ENCODE results near the gene RNF215.

RNF215 gene

DNA sequence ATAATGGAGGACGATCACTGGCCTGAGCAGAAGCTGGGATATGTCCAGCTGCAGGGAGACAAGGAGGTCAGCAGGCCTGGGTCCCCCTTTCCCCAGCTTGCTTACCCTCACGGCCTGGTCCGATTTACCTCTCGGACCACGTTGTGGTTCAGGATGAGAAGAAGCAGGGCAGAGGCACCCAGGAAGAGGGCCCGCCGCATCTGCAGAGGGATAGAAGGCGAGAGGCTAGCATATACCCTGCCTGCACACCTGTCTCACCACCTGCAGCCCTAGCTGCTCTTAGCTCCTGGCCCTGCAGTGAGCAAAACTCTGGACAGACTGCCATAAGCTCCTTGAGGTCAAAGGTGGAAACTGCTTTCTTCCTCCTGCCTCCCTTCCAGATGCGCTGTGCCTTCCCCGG is 1.3 kb downstream of the RNF215 start:
- H3K9me3 ChIP-seq (ENCODE audit: insufficient read depth, low read depth, low read length): peaks cover 6% of the 10 kb centered on the region
- H3K79me2 ChIP-seq (ENCODE audit: control insufficient read depth, insufficient read depth, low read length, poor library complexity): no peaks in the 10 kb centered on the region
- no CpG with 5 or more reads among the region's 10 CpGs for WGBS (ENCODE audit: extremely low coverage, insufficient coverage, insufficient read length)

DNA sequence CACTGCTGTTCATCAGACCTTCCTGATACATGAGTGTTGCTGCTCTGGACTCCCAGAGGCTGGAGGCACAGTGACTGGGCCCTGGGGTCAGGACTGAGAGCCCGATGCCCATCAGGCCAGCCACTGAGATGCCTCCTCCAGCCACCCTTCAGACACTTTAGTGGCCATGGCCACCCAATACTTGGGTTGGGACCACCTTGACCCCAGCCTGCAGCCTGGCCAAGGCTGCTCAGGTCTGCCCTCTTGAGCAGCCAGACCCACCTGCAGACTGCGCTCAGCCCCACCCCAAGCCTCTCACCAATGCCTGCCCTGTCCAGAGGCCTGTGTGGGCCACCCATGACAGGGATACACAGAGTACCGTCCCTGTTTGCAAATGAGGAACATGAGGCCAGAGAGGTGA is 4.2 kb downstream of the RNF215 start:
- Histone ChIP-seq H4K91ac (ENCODE audit: low read depth, low read length) (no peak overlapping the region), H4K12ac (ENCODE audit: low read depth, low read length) (no peak overlapping the region), H4K8ac (ENCODE audit: low read depth, low read length) (no peak overlapping the region), H3K18ac (ENCODE audit: low read length) (no peak overlapping the region), H3K79me1 (ENCODE audit: low read length) (peaks cover 6% of the 10 kb centered on the region), H3K4me2 (ENCODE audit: low read length) (no peak overlapping the region), H2AFZ (ENCODE audit: insufficient read depth, low read length, poor library complexity) (no peak overlapping the region), H3K14ac (ENCODE audit: low read length) (no peak overlapping the region), H3K23ac (ENCODE audit: low read length) (no peak overlapping the region), H3K9me3 (ENCODE audit: insufficient read depth, low read depth, low read length) (peaks cover 3% of the 10 kb centered on the region), H3K27ac (ENCODE audit: low read depth, low read length) (no peak overlapping the region), H3K4me3 (ENCODE audit: low read depth, low read length) (no peak overlapping the region), H2BK12ac (ENCODE audit: low read length) (no peak overlapping the region), H3K4me1 (ENCODE audit: control insufficient read depth in 1 of 2, insufficient read depth in 2 of 2, low read length in 2 of 2) (peaks cover 5 to 9% of the 10 kb centered on the region in 2 experiments), H3K36me3 (ENCODE audit: control insufficient read depth in 1 of 2, insufficient read depth in 2 of 2, low read length in 2 of 2) (peaks cover 46 to 48% of the 10 kb centered on the region in 2 experiments), H2BK120ac (ENCODE audit: insufficient read depth, low read length, poor library complexity) (no peak overlapping the region), H3K27me3 (ENCODE audit: insufficient read depth, low read length) (no peaks in the 10 kb centered on the region), H3K79me2 (ENCODE audit: control insufficient read depth, insufficient read depth, low read length, poor library complexity) (no peaks in the 10 kb centered on the region), H2AK5ac (ENCODE audit: low read length) (no peak overlapping the region), H2BK5ac (ENCODE audit: low read depth, low read length, poor library complexity) (no peak overlapping the region), H3K4ac (ENCODE audit: low read depth, low read length) (no peak overlapping the region), H3K9ac (ENCODE audit: low read length) (no peak overlapping the region)
- WGBS (ENCODE audit: extremely low coverage, insufficient coverage, insufficient read length): no CpG with 5 or more reads among the region's 3 CpGs
- DNase-seq: no peak

More for the DNA sequence above, 1.3 kb downstream of the RNF215 start:
- Histone ChIP-seq H4K8ac (ENCODE audit: low read depth, low read length) (no peak overlapping the region), H2AK5ac (ENCODE audit: low read length) (no peak overlapping the region), H4K12ac (ENCODE audit: low read depth, low read length) (no peak overlapping the region), H3K27me3 (ENCODE audit: insufficient read depth, low read length) (no peaks in the 10 kb centered on the region), H3K18ac (ENCODE audit: low read length) (no peak overlapping the region), H4K91ac (ENCODE audit: low read depth, low read length) (no peak overlapping the region), H3K79me1 (ENCODE audit: low read length) (peaks cover 6% of the 10 kb centered on the region), H3K36me3 (ENCODE audit: control insufficient read depth in 1 of 2, insufficient read depth in 2 of 2, low read length in 2 of 2) (peaks cover 26% of the 10 kb centered on the region in 2 experiments), H3K4ac (ENCODE audit: low read depth, low read length) (no peak overlapping the region), H3K4me2 (ENCODE audit: low read length) (no peak overlapping the region), H3K14ac (ENCODE audit: low read length) (no peak overlapping the region), H2BK12ac (ENCODE audit: low read length) (no peak overlapping the region), H3K9ac (ENCODE audit: low read length) (no peak overlapping the region), H3K4me3 (ENCODE audit: low read depth, low read length) (no peak overlapping the region), H3K4me1 (ENCODE audit: control insufficient read depth in 1 of 2, insufficient read depth in 2 of 2, low read length in 2 of 2) (peaks cover 5 to 9% of the 10 kb centered on the region in 2 experiments), H3K23ac (ENCODE audit: low read length) (no peak overlapping the region), H2BK120ac (ENCODE audit: insufficient read depth, low read length, poor library complexity) (no peak overlapping the region), H3K27ac (ENCODE audit: low read depth, low read length) (no peak overlapping the region), H2AFZ (ENCODE audit: insufficient read depth, low read length, poor library complexity) (no peak overlapping the region), H2BK5ac (ENCODE audit: low read depth, low read length, poor library complexity) (no peak overlapping the region)
- DNase-seq: no peak

DNA sequence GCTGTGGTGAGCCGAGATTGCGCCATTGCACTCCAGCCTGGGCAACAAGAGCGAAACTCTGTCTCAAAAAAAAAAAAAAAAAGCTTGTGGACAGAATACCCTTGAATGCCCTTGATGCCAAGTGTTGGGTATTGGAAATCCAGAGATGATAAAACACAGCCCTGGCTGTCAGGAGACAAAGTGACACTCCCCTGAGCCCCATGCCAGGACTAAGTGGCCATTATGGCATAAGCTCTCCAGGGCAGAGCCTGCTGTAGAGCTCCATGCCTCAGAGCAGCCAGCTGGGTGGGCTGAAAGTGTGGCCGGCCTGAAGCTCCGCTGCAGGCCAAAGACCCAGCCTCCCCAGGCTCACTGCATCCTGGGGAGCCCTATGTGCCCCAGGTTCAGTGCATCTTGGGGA is 4.9 kb downstream of the RNF215 start:
- H2AK5ac ChIP-seq (ENCODE audit: low read length): no peak overlapping the region
- H2BK5ac ChIP-seq (ENCODE audit: low read depth, low read length, poor library complexity): no peak overlapping the region
- no peak overlapping the region for H2BK12ac ChIP-seq (ENCODE audit: low read length)
- no CpG with 5 or more reads among the region's 5 CpGs for WGBS (ENCODE audit: extremely low coverage, insufficient coverage, insufficient read length)
- H3K4ac ChIP-seq (ENCODE audit: low read depth, low read length): no peak overlapping the region
- H3K18ac ChIP-seq (ENCODE audit: low read length): no peak overlapping the region
- no peak for DNase-seq
- H3K79me1 ChIP-seq (ENCODE audit: low read length): peaks cover 5% of the 10 kb centered on the region
- H3K4me1 ChIP-seq (ENCODE audit: control insufficient read depth in 1 of 2, insufficient read depth in 2 of 2, low read length in 2 of 2): peaks cover 5 to 7% of the 10 kb centered on the region in 2 experiments
- no peak overlapping the region for H4K91ac ChIP-seq (ENCODE audit: low read depth, low read length)
- no peak overlapping the region for H4K12ac ChIP-seq (ENCODE audit: low read depth, low read length)
- no peak overlapping the region for H3K9ac ChIP-seq (ENCODE audit: low read length)
- no peak overlapping the region for H2AFZ ChIP-seq (ENCODE audit: insufficient read depth, low read length, poor library complexity)
- H3K23ac ChIP-seq (ENCODE audit: low read length): no peak overlapping the region
- peaks cover 2% of the 10 kb centered on the region for H3K9me3 ChIP-seq (ENCODE audit: insufficient read depth, low read depth, low read length)
- H3K36me3 ChIP-seq (ENCODE audit: control insufficient read depth in 1 of 2, insufficient read depth in 2 of 2, low read length in 2 of 2): peaks cover 53 to 55% of the 10 kb centered on the region in 2 experiments
- no peak overlapping the region for H4K8ac ChIP-seq (ENCODE audit: low read depth, low read length)
- H3K27me3 ChIP-seq (ENCODE audit: insufficient read depth, low read length): no peaks in the 10 kb centered on the region
- H2BK120ac ChIP-seq (ENCODE audit: insufficient read depth, low read length, poor library complexity): no peak overlapping the region
- no peak overlapping the region for H3K4me3 ChIP-seq (ENCODE audit: low read depth, low read length)
- no peak overlapping the region for H3K27ac ChIP-seq (ENCODE audit: low read depth, low read length)
- no peaks in the 10 kb centered on the region for H3K79me2 ChIP-seq (ENCODE audit: control insufficient read depth, insufficient read depth, low read length, poor library complexity)
- no peak overlapping the region for H3K14ac ChIP-seq (ENCODE audit: low read length)
- no peak overlapping the region for H3K4me2 ChIP-seq (ENCODE audit: low read length)

DNA sequence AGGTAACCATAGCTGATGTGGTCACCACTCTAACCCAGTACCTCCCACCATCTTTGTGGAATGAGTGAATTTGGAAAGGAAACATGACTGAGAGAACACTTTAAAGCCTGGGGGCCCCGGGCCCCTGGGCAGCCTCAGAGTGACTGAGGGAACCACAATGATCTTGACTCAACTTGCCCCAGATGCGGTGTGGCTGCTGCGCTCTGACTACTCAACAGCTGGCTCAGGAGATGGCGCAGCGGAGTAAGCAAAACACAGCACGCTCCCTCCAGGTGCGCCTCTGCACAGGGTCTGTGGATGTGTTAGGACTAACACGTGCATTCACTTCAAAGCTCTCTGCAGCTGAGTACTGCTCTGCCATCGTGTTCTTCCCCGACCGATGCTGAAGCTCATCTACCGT is 5.9 kb downstream of the RNF215 start:
- Histone ChIP-seq H3K79me1 (ENCODE audit: low read length) (no peaks in the 10 kb centered on the region), H3K23ac (ENCODE audit: low read length) (no peak overlapping the region), H3K9me3 (ENCODE audit: insufficient read depth, low read depth, low read length) (peaks cover 2% of the 10 kb centered on the region), H2BK5ac (ENCODE audit: low read depth, low read length, poor library complexity) (no peak overlapping the region), H3K18ac (ENCODE audit: low read length) (no peak overlapping the region), H4K91ac (ENCODE audit: low read depth, low read length) (no peak overlapping the region), H3K27me3 (ENCODE audit: insufficient read depth, low read length) (no peaks in the 10 kb centered on the region), H3K4me1 (ENCODE audit: control insufficient read depth in 1 of 2, insufficient read depth in 2 of 2, low read length in 2 of 2) (peaks cover 2% of the 10 kb centered on the region in 2 experiments), H3K27ac (ENCODE audit: low read depth, low read length) (no peak overlapping the region), H3K36me3 (ENCODE audit: control insufficient read depth in 1 of 2, insufficient read depth in 2 of 2, low read length in 2 of 2) (peaks cover 60 to 62% of the 10 kb centered on the region in 2 experiments), H3K4me3 (ENCODE audit: low read depth, low read length) (no peak overlapping the region), H2BK120ac (ENCODE audit: insufficient read depth, low read length, poor library complexity) (no peak overlapping the region), H2AK5ac (ENCODE audit: low read length) (no peak overlapping the region), H2BK12ac (ENCODE audit: low read length) (no peak overlapping the region), H2AFZ (ENCODE audit: insufficient read depth, low read length, poor library complexity) (no peak overlapping the region), H3K9ac (ENCODE audit: low read length) (no peak overlapping the region), H3K79me2 (ENCODE audit: control insufficient read depth, insufficient read depth, low read length, poor library complexity) (no peaks in the 10 kb centered on the region), H3K4me2 (ENCODE audit: low read length) (no peak overlapping the region), H4K8ac (ENCODE audit: low read depth, low read length) (no peak overlapping the region), H3K14ac (ENCODE audit: low read length) (no peak overlapping the region), H3K4ac (ENCODE audit: low read depth, low read length) (no peak overlapping the region), H4K12ac (ENCODE audit: low read depth, low read length) (no peak overlapping the region)
- no CpG with 5 or more reads among the region's 12 CpGs for WGBS (ENCODE audit: extremely low coverage, insufficient coverage, insufficient read length)
- DNase-seq: no peak

Measured in trophoblast cell (in vitro differentiated cells and primary cell).